ENCODE results near the gene MMS19. TPM values are rescaled to one million over a fixed set of nuclear protein-coding genes. Genes with fewer than 3 reads are reported as not detected.

MMS19 gene
- total RNA-seq, 4 donors from 2014 or later = 103 to 142 (median 115) TPM

- H3K4me3 ChIP-seq (ENCODE audit: low read depth, poor library complexity, severe bottlenecking) = no peak overlapping the region
- intact Hi-C loops (cut with DNase I; ENCODE audit: low total_unique reads) = no loop called here
- 88 to 92% methylated on average over 10 to 11 of the region's 11 CpGs for WGBS, 2 donors
- no peak for DNase-seq (ENCODE audit: low spot score in 2 of 2)
- TF ChIP-seq CTCF (IDR thresholded peaks at IDR 0.05) (no peak), POLR2A (IDR thresholded peaks at IDR 0.05) (no peak)
Measured at GRCh38 chr10:97520978-97521761, 22.9 kb upstream of the MMS19 start.

- no peak for TF ChIP-seq POLR2A (IDR thresholded peaks at IDR 0.05)
- TF ChIP-seq CTCF (IDR thresholded peaks at IDR 0.05) = no peak
- DNase-seq (ENCODE audit: low spot score in 2 of 2) = no peak
- intact Hi-C loops (cut with DNase I; ENCODE audit: low total_unique reads) = no loop called here
- H3K4me3 ChIP-seq (ENCODE audit: low read depth, poor library complexity, severe bottlenecking) = no peak overlapping the region
- 72 to 93% methylated on average over 5 of the region's 5 CpGs for WGBS, 2 donors
Measured at GRCh38 chr10:97520520-97520919, 22.3 kb upstream of the MMS19 start.

- no peak overlapping the region for H3K4me3 ChIP-seq (ENCODE audit: low read depth, poor library complexity, severe bottlenecking)
- no peak for DNase-seq (ENCODE audit: low spot score in 2 of 2)
- TF ChIP-seq POLR2A (IDR thresholded peaks at IDR 0.05) (no peak), CTCF (IDR thresholded peaks at IDR 0.05) (no peak)
- intact Hi-C loops (cut with DNase I; ENCODE audit: low total_unique reads) = no loop called here
- WGBS, 2 donors = 23 to 74% methylated on average over 2 of the region's 2 CpGs
Measured at GRCh38 chr10:97519342-97519741, 21.1 kb upstream of the MMS19 start.

GRCh38 chr10:97518301-97519043 is 20.2 kb upstream of the MMS19 start:
- TF ChIP-seq CTCF (IDR thresholded peaks at IDR 0.05) (no peak), POLR2A (IDR thresholded peaks at IDR 0.05) (no peak)
- DNase-seq (ENCODE audit: low spot score in 2 of 2) = no peak
- intact Hi-C loops (cut with DNase I; ENCODE audit: low total_unique reads) = no loop called here
- H3K4me3 ChIP-seq (ENCODE audit: low read depth, poor library complexity, severe bottlenecking) = no peak overlapping the region
- 13 to 18% methylated on average over 10 of the region's 10 CpGs for WGBS, 2 donors

GRCh38 chr10:97517778-97518300 is 19.6 kb upstream of the MMS19 start:
- no peak overlapping the region for H3K4me3 ChIP-seq (ENCODE audit: low read depth, poor library complexity, severe bottlenecking)
- WGBS, 2 donors = 54 to 66% methylated on average over 6 of the region's 6 CpGs
- intact Hi-C loops (cut with DNase I; ENCODE audit: low total_unique reads) = no loop called here
- DNase-seq (ENCODE audit: low spot score in 2 of 2) = no peak
- TF ChIP-seq POLR2A (IDR thresholded peaks at IDR 0.05) (no peak), CTCF (IDR thresholded peaks at IDR 0.05) (no peak)
